ENCODE results near the gene NDUFS8. TPM values are rescaled to one million over a fixed set of nuclear protein-coding genes. Genes with fewer than 3 reads are reported as not detected.

Gene NDUFS8
- polyA plus RNA-seq, 4 donors: 58.9 to 120 (median 74.8) TPM

- no peak for DNase-seq (ENCODE audit: low read depth in 4 of 4, low spot score in 3 of 4)
Measured at GRCh38 chr11:68074584-68075352, 44.3 kb downstream of the NDUFS8 start.

DNA sequence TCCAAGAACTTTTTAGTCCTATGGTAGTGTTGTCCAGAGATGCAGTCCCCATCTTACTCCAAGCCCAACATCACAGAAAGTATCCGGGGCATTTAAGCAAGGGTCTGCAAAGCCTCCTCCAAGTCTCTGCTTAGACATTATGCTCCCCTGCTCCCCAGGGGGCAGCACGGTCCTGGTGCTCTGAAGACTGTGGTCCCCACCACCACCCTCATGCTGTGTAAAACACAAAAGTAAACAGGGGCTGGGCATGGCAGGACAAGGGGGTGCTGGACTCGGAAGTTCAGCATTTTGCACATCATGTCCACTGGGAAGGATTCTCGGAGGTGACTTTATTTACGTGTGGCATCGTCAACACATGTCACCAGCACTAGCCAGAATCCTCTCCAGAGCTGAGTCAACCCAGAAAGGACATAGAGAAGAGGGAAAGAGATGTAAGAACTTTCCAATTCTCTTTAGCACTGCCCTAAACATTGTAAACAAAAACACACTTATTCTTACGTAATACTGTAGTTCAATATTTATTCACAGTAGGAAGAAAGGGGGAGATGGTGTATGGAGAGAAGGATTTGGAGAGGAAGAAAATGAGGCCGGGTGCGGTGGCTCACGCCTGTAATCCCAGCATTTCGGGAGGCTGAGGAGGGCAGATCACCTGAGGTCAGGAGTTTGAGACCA is 46.0 kb downstream of the NDUFS8 start:
- no peak for DNase-seq (ENCODE audit: low read depth in 4 of 4, low spot score in 3 of 4)

DNA sequence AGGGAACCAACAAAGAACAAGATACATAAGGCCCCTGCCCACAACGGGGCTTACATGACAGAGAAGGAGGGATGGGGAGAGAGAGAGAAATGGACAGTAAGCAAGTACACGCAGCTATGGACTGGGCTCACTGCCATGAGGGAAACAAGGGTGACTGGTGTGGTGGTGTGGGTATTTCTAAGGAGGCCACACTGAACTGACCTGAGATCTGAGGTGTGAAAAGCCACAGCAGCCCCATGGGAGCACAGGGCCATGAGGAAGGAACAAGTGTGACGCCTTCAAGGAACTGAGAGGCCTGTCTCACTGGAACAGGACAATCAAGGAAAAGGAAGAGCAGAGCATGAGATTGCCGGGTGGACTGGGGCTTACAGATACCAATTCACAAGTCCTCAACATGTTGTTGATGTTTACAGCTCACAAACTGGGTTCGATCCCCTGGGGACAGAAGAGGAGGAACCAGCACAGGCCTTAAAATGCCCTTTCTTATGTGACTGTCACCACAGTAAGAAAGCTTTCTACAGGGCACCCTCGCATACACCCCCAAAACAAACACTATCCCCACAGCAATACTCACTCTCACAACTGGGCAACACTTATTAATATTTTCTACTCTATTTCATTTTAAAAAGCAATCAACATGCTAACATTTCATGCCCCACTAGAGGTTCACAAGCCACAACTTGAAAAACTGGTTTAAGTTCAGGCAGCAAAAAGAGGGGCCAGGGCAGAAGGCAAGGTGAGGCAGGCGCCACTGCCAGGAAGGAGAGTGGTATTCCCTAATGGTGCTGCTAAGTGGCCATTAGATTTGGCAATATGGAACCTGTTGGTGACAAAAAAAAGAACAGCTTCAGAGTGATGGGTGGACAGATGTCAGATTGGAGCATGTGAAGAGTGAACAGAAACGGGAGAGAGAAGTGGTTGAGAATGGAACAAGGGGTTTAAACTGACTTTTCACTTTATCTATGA is 47.4 kb downstream of the NDUFS8 start:
- no peak for DNase-seq (ENCODE audit: low read depth in 4 of 4, low spot score in 3 of 4)

DNA sequence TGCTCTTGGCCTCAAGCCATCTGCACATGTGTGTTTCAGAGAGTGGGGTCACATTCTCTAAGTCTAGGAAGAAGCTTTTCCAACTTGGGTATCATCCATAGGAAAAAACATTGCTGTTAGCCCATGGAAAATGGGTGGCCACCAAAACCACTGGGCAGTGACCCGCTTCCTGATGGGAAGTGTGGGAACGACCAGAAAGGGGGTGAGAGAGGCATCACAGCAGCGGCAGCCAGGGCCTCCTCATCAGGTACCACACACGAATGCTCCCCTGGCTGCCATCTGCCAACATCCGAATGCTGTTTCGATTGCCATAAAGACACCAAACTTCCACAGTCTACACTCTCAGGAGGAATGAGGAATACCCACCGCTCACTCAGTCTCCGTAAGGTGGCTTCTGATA is 50.4 kb downstream of the NDUFS8 start:
- no peak for DNase-seq (ENCODE audit: low read depth in 4 of 4, low spot score in 3 of 4)

GRCh38 chr11:68081691-68082090 is 51.2 kb downstream of the NDUFS8 start:
- DNase-seq (ENCODE audit: low read depth in 4 of 4, low spot score in 3 of 4): no peak

DNA sequence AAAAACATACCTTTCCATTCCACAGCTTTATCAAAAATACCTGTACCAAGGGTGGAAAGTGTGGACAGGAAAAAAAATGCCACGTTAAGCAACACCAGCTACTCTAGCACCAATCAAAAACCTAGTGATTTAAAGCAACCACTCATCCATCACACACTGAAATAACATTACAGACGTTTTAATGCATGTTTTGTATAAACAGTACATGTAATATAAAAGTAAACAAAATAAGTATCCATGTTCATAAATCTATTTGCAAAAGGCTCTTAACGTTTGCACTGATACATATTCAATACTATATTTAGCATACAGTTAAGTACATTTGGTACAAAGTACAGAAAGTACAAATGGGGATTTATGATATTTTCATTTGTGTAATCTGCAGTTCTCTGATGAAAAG is 52.0 kb downstream of the NDUFS8 start:
- DNase-seq (ENCODE audit: low read depth in 4 of 4, low spot score in 3 of 4): no peak

GRCh38 chr11:68083517-68083916 is 53.0 kb downstream of the NDUFS8 start:
- no peak for DNase-seq (ENCODE audit: low read depth in 4 of 4, low spot score in 3 of 4)

Other genes with a start within 250 kb of the NDUFS8 start
- 10 to 100 TPM in 2 of 4 donors, 1 to 10 TPM in 2; 7.9 to 15.2 (median 9.9) TPM for gene UNC93B1, start 26.6 kb upstream of the NDUFS8 start, polyA plus RNA-seq (ENCODE audit: insufficient read length in 4 of 4)
- 1 to 10 TPM; 1.4 to 3.0 (median 2.0) TPM for gene ALDH3B1, start 20.4 kb upstream of the NDUFS8 start, polyA plus RNA-seq (ENCODE audit: insufficient read length in 4 of 4)
- gene TCIRG1, start 8.3 kb downstream of the NDUFS8 start, polyA plus RNA-seq (ENCODE audit: insufficient read length in 4 of 4): 10 to 100 TPM; 18.1 to 35.7 (median 21.7) TPM
- 10 to 100 TPM; 17.0 to 57.2 (median 36.9) TPM for gene CHKA, start 90.7 kb downstream of the NDUFS8 start, polyA plus RNA-seq (ENCODE audit: insufficient read length in 4 of 4)
- gene KMT5B, start 182.6 kb downstream of the NDUFS8 start, polyA plus RNA-seq (ENCODE audit: insufficient read length in 4 of 4): 10 to 100 TPM; 75.0 to 85.9 (median 77.6) TPM
- gene C11orf24, start 241.3 kb downstream of the NDUFS8 start, polyA plus RNA-seq (ENCODE audit: insufficient read length in 4 of 4): 10 to 100 TPM; 24.6 to 46.9 (median 26.9) TPM

All from left renal pelvis (tissue), 4 donors.